Measurements from ENCODE around the gene ASB1. TPM values are rescaled to one million over a fixed set of nuclear protein-coding genes. Genes with fewer than 3 reads are reported as not detected.

Gene ASB1
- total RNA-seq, 1 donor = 45.5 TPM

GRCh38 chr2:238418196-238418998, 8.3 kb upstream of the ASB1 start:
- no peak overlapping the region for H3K4me3 ChIP-seq (ENCODE audit: low read depth, low read length)
- no peak for DNase-seq (ENCODE audit: low read depth)
- TF ChIP-seq CTCF (IDR thresholded peaks at IDR 0.05; ENCODE audit: insufficient read depth, low read length) = no peak

GRCh38 chr2:238418999-238419546, 7.7 kb upstream of the ASB1 start:
- no peak overlapping the region for H3K4me3 ChIP-seq (ENCODE audit: low read depth, low read length)
- no peak for DNase-seq (ENCODE audit: low read depth)
- TF ChIP-seq CTCF (IDR thresholded peaks at IDR 0.05; ENCODE audit: insufficient read depth, low read length) = no peak

- DNase-seq (ENCODE audit: low read depth) = no peak
These were observed 6.3 kb upstream of the ASB1 start for GRCh38 chr2:238420442-238420841.

GRCh38 chr2:238420878-238421694, 5.6 kb upstream of the ASB1 start:
- DNase-seq (ENCODE audit: low read depth) = peak; percentile 60

More at GRCh38 chr2:238420442-238420841, 6.3 kb upstream of the ASB1 start:
- no peak for TF ChIP-seq CTCF (IDR thresholded peaks at IDR 0.05; ENCODE audit: insufficient read depth, low read length)
- H3K4me3 ChIP-seq (ENCODE audit: low read depth, low read length) = no peak overlapping the region

GRCh38 chr2:238421695-238422035, 5.1 kb upstream of the ASB1 start:
- no peak overlapping the region for H3K4me3 ChIP-seq (ENCODE audit: low read depth, low read length)
- DNase-seq (ENCODE audit: low read depth) = no peak
- TF ChIP-seq CTCF (IDR thresholded peaks at IDR 0.05; ENCODE audit: insufficient read depth, low read length) = no peak

More at GRCh38 chr2:238420878-238421694, 5.6 kb upstream of the ASB1 start:
- no peak for TF ChIP-seq CTCF (IDR thresholded peaks at IDR 0.05; ENCODE audit: insufficient read depth, low read length)
- no peak overlapping the region for H3K4me3 ChIP-seq (ENCODE audit: low read depth, low read length)

- DNase-seq (ENCODE audit: low read depth) = no peak
- no peak for TF ChIP-seq CTCF (IDR thresholded peaks at IDR 0.05; ENCODE audit: insufficient read depth, low read length)
- no peak overlapping the region for H3K4me3 ChIP-seq (ENCODE audit: low read depth, low read length)
These were observed 4.4 kb upstream of the ASB1 start for GRCh38 chr2:238422285-238422684.

Measured in fibroblast of the aortic adventitia (primary cell).